SK-N-SH (cell line): ENCODE data around the gene SGTA.

Source experiments
- CTCF ChIP-seq: fragments of 200-600 bp; sonication (generic); IDR thresholded peaks from 2 replicates; pipeline ENCODE4 v1.6.1; 2017; ENCODE audit warnings: antibody characterized with exemption, mild to moderate bottlenecking, moderate library complexity
- FOSL2 ChIP-seq: IDR thresholded peaks from 2 replicates; pipeline ENCODE4 v1.4.0; 2012; ENCODE audit warnings: low read depth, mild to moderate bottlenecking, moderate library complexity, borderline replicate concordance
- GABPA ChIP-seq: IDR thresholded peaks from 2 replicates; pipeline ENCODE4 v1.4.0; 2012; ENCODE audit warnings: low read depth, mild to moderate bottlenecking
- NFIC ChIP-seq: IDR thresholded peaks from 2 replicates; pipeline ENCODE4 v1.4.0; 2012; ENCODE audit warnings: borderline replicate concordance
- POLR2AphosphoS5 ChIP-seq: IDR thresholded peaks from 2 replicates; pipeline ENCODE4 v1.6.1; 2012; ENCODE audit warnings: low read depth, low read length
- RAD21 ChIP-seq: IDR thresholded peaks from 2 replicates; pipeline ENCODE4 v1.6.1; 2012; ENCODE audit warnings: mild to moderate bottlenecking, low read length
- RCOR1 ChIP-seq: fragments of 150-350 bp; IDR thresholded peaks from 2 replicates; pipeline ENCODE4 v1.6.1; 2017; ENCODE audit warnings: antibody characterized with exemption, low read length
- TEAD4 ChIP-seq: IDR thresholded peaks from 2 replicates; pipeline ENCODE4 v1.4.0; 2012; ENCODE audit warnings: mild to moderate bottlenecking, borderline replicate concordance; ENCODE audit not compliant: insufficient read depth

- TF ChIP-seq FOSL2 (no peak), CTCF (no peak), RAD21 (no peak), GABPA (no peak), POLR2AphosphoS5 (no peak), NFIC (no peak), TEAD4 (no peak), RCOR1 (no peak)
Observed at GRCh38 chr19:2797280-2797679, 14.2 kb upstream of the SGTA start.
